ENCODE data around the gene SPIRE2. TPM values are rescaled to one million over a fixed set of nuclear protein-coding genes. Genes with fewer than 3 reads are reported as not detected.

The SPIRE2 gene
- total RNA-seq, 1 experiment from 2014 or later: 21.7 TPM

DNA sequence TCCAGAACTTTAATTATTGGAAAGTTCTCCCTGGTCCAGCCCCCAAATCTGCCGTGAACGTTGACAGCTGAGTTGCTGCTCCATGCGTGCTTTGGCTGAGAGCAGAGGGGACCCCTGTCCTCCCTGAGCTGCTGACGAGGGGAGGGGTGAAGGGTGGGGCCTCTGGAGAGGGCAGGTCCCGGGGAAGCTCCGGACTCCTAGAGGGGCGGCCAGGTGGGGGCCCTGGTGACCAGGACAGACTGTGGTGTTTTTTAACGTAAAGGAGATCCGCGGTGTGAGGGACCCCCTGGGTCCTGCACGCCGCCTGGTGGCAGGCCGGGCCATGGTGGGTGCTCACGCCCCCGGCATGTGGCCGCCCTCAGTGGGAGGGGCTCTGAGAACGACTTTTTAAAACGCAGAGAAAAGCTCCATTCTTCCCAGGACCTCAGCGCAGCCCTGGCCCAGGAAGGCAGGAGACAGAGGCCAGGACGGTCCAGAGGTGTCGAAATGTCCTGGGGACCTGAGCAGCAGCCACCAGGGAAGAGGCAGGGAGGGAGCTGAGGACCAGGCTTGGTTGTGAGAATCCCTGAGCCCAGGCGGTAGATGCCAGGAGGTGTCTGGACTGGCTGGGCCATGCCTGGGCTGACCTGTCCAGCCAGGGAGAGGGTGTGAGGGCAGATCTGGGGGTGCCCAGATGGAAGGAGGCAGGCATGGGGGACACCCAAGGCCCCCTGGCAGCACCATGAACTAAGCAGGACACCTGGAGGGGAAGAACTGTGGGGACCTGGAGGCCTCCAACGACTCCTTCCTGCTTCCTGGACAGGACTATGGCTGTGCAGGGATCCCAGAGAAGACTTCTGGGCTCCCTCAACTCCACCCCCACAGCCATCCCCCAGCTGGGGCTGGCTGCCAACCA, 90.4 kb downstream of the SPIRE2 start, which contains the start of gene MC1R:
Gene MC1R, plus strand, starts transcription at position 410 of the 895 bp plus-strand sequence. Its CDS starts 397 bp downstream, at position 807.
- Histone ChIP-seq H3K27ac (ENCODE audit: low read length) (peak within 1 kb of the TSS; percentile 89), H3K36me3 (ENCODE audit: control insufficient read depth, insufficient read depth, low read length) (no peaks in the 10 kb centered on the region; the same call in 1 of the 2 replicates), H3K27me3 (ENCODE audit: control insufficient read depth, insufficient read depth, low read length) (no peaks in the 10 kb centered on the region), H3K9me3 (ENCODE audit: control insufficient read depth, insufficient read depth, low read depth, low read length) (no peaks in the 10 kb centered on the region), H3K4me1 (ENCODE audit: control insufficient read depth, insufficient read depth, low read length) (peaks cover 17% of the 10 kb centered on the region), H3K4me3 (ENCODE audit: low read depth in 2 of 2, low read length in 2 of 2) (peak within 1 kb of the TSS; percentile 41 to 43)
- in situ Hi-C loops (cut with HindIII; ENCODE audit: low pct_unique_long_range_greater_than_20kb, low sequenced_read_pairs) (no loop called here), intact Hi-C loops (cut with micrococcal nuclease; ENCODE audit: unreplicated experiment) (no loop called here)
- ATAC-seq: peak; percentile 46
- TF ChIP-seq CTCF (IDR thresholded peaks at IDR 0.05) (peak; percentile 69), POLR2AphosphoS5 (IDR thresholded peaks at IDR 0.05; ENCODE audit: low read depth, low read length) (peak; percentile 54; the same call in 1 of the 2 replicates), SIN3A (IDR thresholded peaks at IDR 0.05; ENCODE audit: borderline replicate concordance, insufficient read depth, low read depth, low read length) (0 out of 2 replicates have a peak, but pooled peaks have one; percentile 29)
- TF ChIP-seq, protein P1, sequence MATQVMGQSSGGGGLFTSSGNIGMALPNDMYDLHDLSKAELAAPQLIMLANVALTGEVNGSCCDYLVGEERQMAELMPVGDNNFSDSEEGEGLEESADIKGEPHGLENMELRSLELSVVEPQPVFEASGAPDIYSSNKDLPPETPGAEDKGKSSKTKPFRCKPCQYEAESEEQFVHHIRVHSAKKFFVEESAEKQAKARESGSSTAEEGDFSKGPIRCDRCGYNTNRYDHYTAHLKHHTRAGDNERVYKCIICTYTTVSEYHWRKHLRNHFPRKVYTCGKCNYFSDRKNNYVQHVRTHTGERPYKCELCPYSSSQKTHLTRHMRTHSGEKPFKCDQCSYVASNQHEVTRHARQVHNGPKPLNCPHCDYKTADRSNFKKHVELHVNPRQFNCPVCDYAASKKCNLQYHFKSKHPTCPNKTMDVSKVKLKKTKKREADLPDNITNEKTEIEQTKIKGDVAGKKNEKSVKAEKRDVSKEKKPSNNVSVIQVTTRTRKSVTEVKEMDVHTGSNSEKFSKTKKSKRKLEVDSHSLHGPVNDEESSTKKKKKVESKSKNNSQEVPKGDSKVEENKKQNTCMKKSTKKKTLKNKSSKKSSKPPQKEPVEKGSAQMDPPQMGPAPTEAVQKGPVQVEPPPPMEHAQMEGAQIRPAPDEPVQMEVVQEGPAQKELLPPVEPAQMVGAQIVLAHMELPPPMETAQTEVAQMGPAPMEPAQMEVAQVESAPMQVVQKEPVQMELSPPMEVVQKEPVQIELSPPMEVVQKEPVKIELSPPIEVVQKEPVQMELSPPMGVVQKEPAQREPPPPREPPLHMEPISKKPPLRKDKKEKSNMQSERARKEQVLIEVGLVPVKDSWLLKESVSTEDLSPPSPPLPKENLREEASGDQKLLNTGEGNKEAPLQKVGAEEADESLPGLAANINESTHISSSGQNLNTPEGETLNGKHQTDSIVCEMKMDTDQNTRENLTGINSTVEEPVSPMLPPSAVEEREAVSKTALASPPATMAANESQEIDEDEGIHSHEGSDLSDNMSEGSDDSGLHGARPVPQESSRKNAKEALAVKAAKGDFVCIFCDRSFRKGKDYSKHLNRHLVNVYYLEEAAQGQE (IDR thresholded peaks at IDR 0.05; ENCODE audit: insufficient read depth in 1 of 2, low read depth in 2 of 2, low read length in 1 of 2): no peak
- no peak for DNase-seq (ENCODE audit: low read depth, low spot score)
- ChIA-PET CTCF (interaction anchor here (0.6 kb wide), 1 partner anchor 176 kb away, joined by 6 read pairs; no protein-coding TSS in a partner anchor), POLR2A (no interaction called here)
- BruUV-seq (replicated peaks): no TSS peak

DNA sequence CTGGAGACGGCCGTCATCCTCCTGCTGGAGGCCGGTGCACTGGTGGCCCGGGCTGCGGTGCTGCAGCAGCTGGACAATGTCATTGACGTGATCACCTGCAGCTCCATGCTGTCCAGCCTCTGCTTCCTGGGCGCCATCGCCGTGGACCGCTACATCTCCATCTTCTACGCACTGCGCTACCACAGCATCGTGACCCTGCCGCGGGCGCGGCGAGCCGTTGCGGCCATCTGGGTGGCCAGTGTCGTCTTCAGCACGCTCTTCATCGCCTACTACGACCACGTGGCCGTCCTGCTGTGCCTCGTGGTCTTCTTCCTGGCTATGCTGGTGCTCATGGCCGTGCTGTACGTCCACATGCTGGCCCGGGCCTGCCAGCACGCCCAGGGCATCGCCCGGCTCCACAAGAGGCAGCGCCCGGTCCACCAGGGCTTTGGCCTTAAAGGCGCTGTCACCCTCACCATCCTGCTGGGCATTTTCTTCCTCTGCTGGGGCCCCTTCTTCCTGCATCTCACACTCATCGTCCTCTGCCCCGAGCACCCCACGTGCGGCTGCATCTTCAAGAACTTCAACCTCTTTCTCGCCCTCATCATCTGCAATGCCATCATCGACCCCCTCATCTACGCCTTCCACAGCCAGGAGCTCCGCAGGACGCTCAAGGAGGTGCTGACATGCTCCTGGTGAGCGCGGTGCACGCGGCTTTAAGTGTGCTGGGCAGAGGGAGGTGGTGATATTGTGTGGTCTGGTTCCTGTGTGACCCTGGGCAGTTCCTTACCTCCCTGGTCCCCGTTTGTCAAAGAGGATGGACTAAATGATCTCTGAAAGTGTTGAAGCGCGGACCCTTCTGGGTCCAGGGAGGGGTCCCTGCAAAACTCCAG, 91.5 kb downstream of the SPIRE2 start:
- no TSS peak for BruUV-seq (replicated peaks)
- ChIA-PET CTCF (interaction anchor here (0.6 kb wide), 1 partner anchor 177 kb away, joined by 6 read pairs; no protein-coding TSS in a partner anchor), POLR2A (no interaction called here)
- in situ Hi-C loops (cut with HindIII; ENCODE audit: low pct_unique_long_range_greater_than_20kb, low sequenced_read_pairs): no loop called here
- Histone ChIP-seq H3K4me1 (ENCODE audit: control insufficient read depth, insufficient read depth, low read length) (peaks cover 17% of the 10 kb centered on the region), H3K9me3 (ENCODE audit: control insufficient read depth, insufficient read depth, low read depth, low read length) (no peaks in the 10 kb centered on the region), H3K27ac (ENCODE audit: low read length) (peak overlapping the region; percentile 91; the same call in 1 of the 2 replicates), H3K4me3 (ENCODE audit: low read depth in 2 of 2, low read length in 2 of 2) (no peak overlapping the region; a peak in 1 of 4 replicates), H3K36me3 (ENCODE audit: control insufficient read depth, insufficient read depth, low read length) (no peaks in the 10 kb centered on the region; the same call in 1 of the 2 replicates), H3K27me3 (ENCODE audit: control insufficient read depth, insufficient read depth, low read length) (no peaks in the 10 kb centered on the region)
- intact Hi-C loops (cut with micrococcal nuclease; ENCODE audit: unreplicated experiment): no loop called here
- DNase-seq (ENCODE audit: low read depth, low spot score) (no peak), ATAC-seq (no peak)
- no peak for TF ChIP-seq CTCF (IDR thresholded peaks at IDR 0.05)
- no peak for TF ChIP-seq SIN3A (IDR thresholded peaks at IDR 0.05; ENCODE audit: borderline replicate concordance, insufficient read depth, low read depth, low read length)
- TF ChIP-seq, protein P1 (IDR thresholded peaks at IDR 0.05; ENCODE audit: insufficient read depth in 1 of 2, low read depth in 2 of 2, low read length in 1 of 2): no peak
- no peak for TF ChIP-seq POLR2AphosphoS5 (IDR thresholded peaks at IDR 0.05; ENCODE audit: low read depth, low read length)
- no peak for TF ChIP-seq TCF7L2 (IDR thresholded peaks at IDR 0.05; ENCODE audit: low read depth, low read length)

All from Panc1 (cell line).